Posterior cingulate gyrus (tissue), 11 donors: Measurements from ENCODE around the gene RPS26.
"Not testable (repeated sequence)": the region's sequence is repeated elsewhere in the genome, so short reads cannot be mapped to it uniquely, and the experiment has no call there.

Experiments used
- DNase-seq, 10 donors: peaks; one replicate each; pipeline versions ENCODE4 v3.0.0 to v3.0.0-alpha.2; 2020 to 2021; ENCODE audit warnings: mixed read lengths in 3 of 10
- intact Hi-C: fragments of 100-400 bp; cut with DNase I; formaldehyde crosslinking; loops from one replicate; pipeline ENCODE4 v1.15.1; 2023

RPS26 gene

DNA sequence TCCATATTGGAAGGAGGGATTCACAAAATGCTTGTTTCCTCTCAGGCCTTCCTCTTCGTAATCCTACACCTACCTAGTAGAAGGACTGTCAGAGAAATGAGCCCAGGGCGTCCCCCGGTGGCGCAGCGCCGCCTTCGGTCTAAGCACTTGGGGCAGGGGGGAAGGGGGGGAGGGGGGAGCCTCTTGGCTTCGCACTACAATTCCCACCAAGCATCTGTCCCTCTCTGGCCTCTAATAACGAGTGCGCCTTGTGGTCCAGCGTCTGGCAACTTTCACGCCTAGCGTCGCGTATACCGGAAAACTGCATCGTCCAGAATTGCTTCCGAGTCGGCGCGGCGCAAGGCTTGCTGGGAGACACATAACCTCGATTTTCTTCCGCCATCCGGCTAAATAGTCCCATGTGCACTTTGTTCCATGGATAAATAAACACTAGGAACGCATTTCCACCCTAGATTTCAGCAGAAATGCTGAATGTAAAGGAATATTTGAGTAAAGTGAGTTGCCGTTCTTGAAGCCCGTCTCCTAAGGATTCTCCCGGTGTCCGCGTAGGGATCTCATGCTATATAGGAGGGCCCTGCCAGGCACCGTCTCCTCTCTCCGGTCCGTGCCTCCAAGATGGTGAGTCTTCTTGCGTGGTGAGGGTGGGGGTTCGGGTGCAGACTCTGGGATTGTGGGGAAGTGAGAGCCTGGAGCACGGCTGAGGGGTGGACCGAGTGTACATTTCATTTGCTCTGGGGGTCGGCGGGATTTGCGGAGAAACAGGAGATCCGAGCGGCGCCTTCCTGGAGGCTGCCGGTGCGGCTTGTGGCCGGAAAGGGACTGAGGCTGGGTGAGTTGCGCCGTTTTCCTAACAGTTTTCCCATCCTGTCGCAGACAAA is at the start of gene RPS26:
TSS of gene RPS26 (plus strand) at position 367 of the 878 bp plus-strand sequence. CDS start at position 616, 249 bp downstream.
- intact Hi-C loops, result loop anchor here (1.0 to 5.0 kb wide), 4 partner anchors 41 to 299 kb away; partner anchors contain the start of genes ERBB3, GDF11, RPL41 and ZC3H10
- peak; percentile 80 to 98 (median 90) for DNase-seq

DNA sequence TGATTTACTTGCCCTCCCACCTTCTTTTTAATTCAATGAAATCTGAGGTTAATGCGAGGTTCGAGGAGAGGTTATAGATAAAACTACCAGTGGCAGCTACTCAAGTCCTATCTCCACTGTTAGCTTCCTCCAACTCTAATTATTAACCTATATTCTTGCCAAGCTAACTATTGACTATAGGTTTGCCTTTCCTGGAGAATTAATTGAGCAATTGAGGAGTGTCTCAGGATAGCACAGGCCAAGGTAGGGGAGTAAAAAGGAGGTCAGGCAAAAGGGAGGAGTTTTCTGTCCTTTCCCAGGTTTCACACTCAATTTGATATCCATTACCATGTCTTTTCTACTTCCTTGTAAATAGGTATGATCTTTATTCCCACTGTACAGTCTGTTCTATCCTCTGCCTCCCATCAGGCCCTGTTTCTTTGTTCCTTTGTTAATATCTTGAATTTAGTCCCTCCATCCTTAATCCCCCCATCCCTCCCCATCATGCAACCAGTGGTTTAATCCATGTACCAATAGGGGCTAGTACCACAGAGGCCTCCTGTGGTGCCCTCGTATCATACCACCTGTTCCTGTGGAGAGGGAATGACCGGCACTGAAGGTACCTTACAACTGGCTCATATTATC is 48.4 kb upstream of the RPS26 start:
- intact Hi-C loops, result no loop called here
- no peak for DNase-seq

DNA sequence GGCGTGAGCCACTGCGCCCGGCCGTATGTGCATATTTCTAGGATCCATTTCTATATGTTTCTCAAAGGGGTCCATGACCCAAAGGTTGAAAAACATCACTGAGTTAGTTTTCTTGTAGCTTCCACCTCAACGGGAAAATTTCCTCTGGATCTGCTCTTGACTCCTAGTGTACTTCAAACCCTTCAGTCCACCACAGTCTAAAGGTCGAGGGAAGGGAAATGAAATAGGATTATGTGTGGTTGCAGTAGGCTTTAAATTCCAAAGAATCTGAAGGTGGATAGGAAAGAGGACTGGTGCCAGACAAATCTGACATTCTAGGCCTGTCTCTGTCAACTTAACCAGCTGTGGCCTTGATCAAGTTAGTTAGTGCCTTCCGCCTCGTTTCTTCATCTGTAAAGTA is 46.4 kb upstream of the RPS26 start:
- intact Hi-C loops, result loop anchor here (5.0 kb wide), 1 partner anchor 122 kb away; the partner anchor contains the start of genes RPL41 and ZC3H10
- no peak for DNase-seq

DNA sequence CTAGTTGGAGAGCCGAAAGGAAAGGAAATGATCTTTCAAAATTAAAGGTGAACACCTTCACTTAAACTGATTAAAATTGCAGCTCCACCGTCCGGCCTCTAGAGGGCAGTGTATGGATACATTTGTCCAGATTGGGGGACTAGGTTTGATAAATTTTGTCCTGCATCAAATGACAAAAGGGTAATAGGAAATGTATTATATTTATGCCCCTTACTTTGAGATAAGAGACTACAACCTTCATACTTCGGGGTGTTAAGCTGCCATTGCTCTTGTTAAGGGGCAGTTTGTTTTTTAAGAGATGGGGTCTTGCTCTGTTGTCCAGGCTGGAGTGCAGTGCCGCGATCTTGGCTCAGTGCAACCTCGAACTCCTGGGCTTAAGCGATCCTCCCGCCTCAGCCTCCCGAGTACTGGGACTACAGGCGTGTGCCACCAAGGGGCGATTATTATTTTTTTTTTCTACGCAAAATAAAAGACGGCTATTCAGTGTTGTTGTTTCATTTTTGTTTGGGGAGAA is 45.5 kb upstream of the RPS26 start:
- intact Hi-C loops, result loop anchor here (1.0 to 5.0 kb wide), 2 partner anchors 45 to 121 kb away; partner anchors contain the start of genes RPL41, RPS26 and ZC3H10
- peak in 7 of 10 donors; percentile 35 to 87 (median 58) for DNase-seq

DNA sequence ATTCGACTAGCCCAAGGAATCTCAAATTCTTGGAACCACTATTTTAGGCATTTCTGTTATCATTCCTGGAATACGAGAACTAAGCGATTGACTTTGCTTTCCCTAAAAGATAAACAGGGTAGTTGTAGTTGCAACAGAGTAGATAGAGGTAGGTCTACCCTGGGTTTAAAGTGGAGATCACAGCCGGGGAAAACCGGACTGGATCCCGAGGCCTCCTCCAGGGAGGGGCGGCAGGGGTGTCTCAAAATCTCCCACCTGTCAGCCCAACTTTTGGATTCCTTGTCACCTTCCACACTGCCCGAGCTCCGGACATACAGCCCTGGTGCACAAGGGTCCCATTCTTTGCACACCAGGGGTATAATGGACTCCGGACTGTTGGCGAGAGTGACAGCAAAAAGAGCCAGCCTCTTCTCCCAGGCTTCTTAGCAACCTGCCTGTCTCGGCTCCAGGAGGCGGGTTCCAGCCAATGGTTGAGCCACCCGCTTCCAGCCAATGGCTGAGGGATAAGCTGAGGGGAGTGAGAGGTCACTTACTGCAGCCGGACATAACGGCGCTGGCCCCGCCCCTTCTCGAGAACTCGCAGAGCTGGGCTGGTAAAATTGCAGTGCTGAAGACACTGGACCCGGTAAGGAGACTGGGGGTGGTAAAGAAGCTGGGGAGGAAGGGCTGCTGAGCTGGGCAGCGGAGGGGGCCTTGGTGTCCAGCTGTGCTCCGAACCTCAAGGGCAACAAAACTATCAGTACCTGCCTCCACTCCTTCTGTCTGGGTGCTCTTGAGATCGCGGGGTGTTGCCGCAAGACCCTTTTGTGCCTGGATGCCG is 44.8 kb upstream of the RPS26 start, which contains the start of gene SUOX:
TSS of gene SUOX (plus strand) at position 562 of the 820 bp plus-strand sequence. CDS start 4,946 bp downstream, outside the sequence.
- intact Hi-C loops, result loop anchor here (1.0 to 5.0 kb wide), 3 partner anchors 10 to 120 kb away; partner anchors contain the start of genes RPL41, RPS26 and ZC3H10
- DNase-seq, result peak; percentile 94 to 100 (median 98)

DNA sequence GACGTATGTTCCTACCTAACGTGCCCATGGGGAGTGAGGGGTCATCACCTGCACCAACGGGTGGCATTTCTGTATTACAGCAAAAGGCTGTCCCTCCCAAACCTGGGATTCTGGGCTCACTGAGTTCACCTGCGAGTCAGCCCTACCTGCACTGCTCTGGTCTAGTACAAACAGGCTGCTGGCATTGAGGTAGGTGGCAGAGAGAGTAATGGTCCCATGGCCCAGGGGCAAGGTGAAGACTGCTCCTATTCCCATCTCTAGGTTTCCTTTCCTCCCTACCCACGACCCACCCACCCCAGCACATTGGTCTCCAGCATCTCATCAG is 44.2 kb upstream of the RPS26 start:
- intact Hi-C loops, result loop anchor here (1.0 to 5.0 kb wide), 2 partner anchors 10 to 120 kb away; partner anchors contain the start of genes RPL41 and ZC3H10
- no peak for DNase-seq

DNA sequence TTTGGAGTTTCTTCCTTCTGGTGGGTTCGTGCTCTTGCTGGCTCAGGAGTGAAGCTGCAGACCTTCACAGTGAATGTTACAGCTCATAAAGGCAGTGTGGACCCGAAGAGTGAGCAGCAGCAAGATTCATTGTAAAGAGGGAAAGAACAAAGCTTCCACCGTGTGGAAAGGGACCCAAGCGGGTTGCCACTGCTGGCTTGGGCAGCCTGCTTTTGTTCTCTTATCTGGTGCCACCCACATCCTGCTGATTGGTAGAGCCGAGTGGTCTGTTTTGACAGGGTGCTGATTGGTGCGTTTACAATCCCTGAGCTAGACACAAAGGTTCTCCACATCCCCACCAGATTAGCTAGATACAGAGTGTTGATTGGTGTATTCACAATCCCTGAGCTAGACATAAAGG is 42.2 kb upstream of the RPS26 start:
- not testable (repeated sequence) for DNase-seq
- intact Hi-C loops, result loop anchor here (5.0 kb wide), 1 partner anchor 118 kb away; the partner anchor contains the start of genes RPL41 and ZC3H10

DNA sequence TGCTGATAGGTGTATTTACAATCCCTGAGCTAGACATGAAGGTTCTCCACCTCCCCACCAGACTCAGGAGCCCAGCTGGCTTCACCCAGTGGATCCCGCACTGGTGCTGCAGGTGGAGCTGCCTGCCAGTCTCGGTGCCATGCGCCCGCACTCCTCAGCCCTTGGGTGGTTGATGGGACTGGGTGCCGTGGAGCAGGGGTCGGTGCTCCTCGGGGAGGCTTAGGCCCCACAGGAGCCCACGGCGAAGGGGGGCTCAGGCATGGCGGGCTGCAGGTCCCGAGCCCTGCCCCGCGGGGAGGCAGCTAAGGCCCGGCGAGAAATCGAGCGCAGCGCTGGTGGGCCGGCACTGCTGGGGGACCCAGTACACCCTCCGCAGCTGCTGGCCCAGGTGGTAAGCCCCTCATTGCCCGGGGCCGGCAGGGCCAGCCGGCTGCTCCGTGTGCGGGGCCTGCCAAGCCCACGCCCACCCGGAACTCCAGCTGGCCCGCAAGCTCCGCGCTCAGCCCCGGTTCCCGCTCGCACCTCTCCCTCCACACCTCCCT is 41.6 kb upstream of the RPS26 start:
- intact Hi-C loops, result loop anchor here (5.0 kb wide), 1 partner anchor 117 kb away; the partner anchor contains the start of genes RPL41 and ZC3H10
- peak in 2 of 10 donors; percentile 67 to 78 for DNase-seq

DNA sequence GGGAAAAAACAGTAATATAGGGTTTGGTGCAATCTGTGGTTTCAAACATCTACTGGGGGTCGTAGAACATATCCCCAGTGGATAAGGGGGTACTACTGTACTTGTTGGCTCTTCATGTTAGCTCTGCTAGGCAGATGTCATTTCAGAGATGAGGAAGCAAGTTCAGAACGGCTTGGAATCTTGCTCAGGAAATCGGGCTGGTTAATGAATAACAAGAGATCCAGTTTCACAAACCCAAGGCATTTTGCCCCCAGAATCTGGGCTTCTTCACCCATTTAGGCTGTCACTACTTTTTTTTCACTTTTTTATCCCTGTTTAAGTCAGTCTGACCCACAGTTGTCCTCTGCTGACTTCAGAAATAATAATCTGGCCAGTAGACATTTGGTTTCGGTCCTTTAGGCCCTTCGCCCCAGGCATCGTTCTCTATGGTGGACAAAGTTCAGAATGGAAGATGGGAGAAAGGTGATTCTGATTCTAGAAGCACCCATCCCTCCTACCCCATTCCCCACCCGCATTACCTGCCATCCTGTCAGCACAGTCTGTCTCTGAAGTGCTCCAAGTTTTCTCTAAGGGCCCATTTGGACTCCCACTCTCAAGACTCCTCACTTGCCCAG is 40.1 kb upstream of the RPS26 start:
- intact Hi-C loops, result no loop called here
- no peak for DNase-seq

DNA sequence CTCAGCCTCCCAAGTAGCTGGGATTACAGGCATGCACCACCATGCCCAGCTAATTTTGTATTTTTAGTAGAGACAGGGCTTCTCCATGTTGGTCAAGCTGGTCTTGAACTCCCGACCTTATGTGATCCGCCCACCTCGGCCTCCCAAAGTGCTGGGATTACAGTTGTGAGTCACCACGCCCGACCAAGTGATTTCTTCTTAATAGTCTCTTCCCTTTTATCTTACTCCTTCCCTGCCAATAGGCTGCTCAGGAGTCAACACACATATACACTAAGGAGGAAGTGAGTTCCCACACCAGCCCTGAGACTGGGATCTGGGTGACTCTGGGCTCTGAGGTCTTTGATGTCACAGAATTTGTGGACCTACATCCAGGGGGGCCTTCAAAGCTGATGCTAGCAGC is 38.3 kb upstream of the RPS26 start:
- intact Hi-C loops, DNase-seq: not testable (repeated sequence)

DNA sequence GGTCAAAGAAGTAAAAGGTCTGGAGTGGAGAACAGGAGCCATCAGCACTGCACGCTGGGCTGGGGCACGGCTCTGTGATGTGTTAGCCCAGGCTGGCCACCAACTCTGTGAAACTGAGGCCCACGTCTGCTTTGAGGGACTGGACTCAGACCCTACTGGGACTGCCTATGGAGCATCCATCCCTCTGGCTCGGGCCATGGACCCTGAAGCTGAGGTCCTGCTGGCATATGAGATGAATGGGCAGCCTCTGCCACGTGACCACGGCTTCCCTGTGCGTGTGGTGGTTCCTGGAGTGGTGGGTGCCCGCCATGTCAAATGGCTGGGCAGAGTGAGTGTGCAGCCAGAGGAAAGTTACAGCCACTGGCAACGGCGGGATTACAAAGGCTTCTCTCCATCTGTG is 37.5 kb upstream of the RPS26 start:
- peak in 1 of 10 donors; percentile 75 for DNase-seq
- intact Hi-C loops, result no loop called here

DNA sequence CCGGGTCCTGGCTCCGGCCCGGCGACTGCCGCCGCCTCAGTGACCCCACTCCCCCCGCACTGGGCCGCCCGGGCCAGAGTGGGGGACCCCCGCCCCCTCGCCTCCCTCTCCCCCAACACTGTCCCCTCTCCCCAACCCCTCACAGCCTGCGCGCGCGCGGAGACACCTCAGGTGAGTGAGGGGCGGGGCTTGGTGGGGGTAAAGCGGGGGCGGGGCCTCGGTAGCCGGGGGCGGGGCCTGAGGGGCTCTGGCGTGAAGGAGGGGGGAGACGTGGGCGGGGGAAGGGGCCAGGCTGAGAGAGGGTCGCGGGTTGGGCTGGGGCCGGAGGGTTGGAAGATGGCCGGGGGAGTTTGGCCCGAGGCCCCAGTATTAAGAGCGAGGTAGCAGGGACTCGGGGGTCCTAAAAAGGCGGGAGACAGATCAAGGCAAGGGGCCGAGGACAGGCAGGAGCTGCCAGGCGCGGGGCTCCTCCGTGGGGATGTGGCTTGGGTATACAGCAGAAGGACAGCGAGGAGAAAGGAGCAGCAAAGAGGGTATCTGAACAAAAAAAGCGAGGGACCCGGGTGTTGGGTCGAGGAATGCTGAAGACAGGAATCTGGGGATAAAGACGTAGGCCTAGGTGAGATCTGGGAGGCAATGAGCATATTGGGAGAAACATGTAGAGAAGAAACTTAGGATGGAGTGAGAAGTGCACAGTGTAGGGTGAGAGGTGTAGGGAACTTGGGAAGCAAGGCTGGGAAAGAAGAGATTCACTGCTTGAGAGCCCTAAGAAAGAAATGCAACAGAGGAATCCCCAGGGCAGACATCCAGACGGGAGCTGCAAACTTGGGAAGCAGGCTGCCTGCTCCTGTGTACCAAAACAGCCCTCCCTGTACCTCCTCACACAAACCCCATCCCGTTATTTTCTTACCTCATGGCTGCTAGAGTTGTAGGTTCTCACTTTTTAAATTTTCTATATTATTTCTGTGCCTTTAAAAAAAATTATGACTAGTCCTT is 33.9 kb upstream of the RPS26 start:
- intact Hi-C loops, result loop anchor here (1.0 kb wide), 1 partner anchor 11 kb away; the partner anchor contains the start of gene SUOX
- DNase-seq, result peak in 8 of 10 donors; percentile 15 to 88 (median 42)

DNA sequence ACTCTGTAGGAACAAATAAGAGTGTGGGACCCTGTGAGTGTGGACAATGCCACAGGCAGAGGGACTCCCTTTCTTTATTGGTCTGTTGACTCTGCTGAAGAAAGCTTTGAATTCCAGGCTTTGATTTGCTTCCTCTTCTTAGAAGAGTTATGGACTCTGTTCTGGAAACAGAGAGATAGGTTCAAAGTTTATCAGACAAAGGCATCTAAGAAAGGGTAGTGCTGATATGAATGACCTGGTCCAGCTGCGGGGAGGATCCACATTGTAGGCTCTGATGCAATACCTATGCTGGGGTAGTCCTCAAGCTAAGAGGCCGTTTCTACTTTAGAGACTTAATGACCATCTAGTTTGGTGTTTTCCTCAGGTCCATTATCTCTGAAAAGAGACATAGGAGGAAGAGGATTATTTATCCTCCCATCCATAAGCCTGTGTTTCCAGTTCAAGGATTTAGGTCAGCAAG is 31.6 kb upstream of the RPS26 start:
- intact Hi-C loops, result no loop called here
- DNase-seq, result no peak

DNA sequence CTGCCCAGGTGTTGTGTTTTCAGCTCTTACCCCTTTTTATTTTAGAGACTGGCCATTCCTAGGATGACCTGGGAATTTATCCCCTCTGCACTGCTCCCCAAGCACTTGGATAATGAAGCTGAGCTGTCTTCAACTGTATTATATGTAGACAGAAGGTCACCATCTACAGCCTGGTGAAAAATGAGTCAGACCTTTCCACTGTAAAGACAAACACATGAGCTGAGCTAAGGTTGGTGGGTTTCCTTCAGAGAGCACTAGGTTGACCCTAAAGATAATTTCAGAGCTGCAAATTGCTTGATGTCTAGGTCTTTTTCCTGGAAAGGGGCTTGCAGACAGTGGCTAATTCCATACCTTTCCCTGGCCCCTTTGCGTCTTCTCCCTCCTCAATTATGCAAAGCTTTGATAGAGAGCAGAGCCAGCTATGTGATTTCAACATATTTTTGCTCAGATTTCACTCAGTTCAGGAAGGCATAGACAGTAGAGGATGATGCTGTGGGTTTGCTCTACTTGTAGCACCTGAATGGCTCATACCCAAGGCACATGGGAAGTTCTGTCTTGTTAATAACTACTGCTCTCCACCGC is 30.1 kb upstream of the RPS26 start:
- DNase-seq, result no peak
- intact Hi-C loops, result no loop called here

DNA sequence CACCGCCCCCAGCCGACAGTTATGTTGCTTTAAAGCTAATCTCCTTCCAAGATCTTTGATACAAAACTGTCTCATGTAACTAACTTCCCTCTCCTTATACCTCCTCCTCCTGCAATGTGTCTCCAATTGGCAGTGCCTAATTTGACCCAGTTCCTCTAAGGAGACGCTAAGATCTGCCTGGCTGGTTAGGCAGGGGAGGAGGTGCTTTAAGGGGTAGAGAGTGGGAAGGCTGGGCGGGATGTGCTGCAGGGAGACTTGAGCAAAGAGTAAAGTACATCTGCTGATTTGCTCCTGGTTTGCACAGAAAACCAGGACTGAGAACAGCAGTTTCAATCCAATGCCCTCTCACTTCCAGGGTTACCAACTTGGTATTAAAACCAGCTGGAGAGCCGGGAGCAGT is 28.2 kb upstream of the RPS26 start:
- intact Hi-C loops, result no loop called here
- DNase-seq, result peak in 6 of 10 donors; percentile 14 to 89 (median 48)

DNA sequence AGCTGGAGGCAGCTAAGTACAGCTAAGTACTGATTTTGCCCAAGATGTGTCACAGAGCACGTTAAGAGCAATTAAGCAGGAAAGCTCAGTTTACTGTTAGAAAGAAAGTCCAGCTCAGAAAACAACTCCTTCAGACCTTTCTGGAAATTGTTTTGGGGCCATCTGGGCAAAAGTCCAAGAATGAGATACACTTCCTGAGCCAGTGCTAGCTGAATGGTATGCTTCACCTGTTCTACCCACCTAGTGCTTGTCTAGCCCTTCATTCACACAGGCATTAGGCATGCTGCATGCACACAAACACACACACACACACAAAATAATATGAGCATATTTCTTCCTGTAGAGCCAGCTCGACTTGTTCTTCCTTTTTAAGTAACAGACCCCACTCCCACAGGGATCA is 27.5 kb upstream of the RPS26 start:
- DNase-seq, result no peak
- intact Hi-C loops, result no loop called here

DNA sequence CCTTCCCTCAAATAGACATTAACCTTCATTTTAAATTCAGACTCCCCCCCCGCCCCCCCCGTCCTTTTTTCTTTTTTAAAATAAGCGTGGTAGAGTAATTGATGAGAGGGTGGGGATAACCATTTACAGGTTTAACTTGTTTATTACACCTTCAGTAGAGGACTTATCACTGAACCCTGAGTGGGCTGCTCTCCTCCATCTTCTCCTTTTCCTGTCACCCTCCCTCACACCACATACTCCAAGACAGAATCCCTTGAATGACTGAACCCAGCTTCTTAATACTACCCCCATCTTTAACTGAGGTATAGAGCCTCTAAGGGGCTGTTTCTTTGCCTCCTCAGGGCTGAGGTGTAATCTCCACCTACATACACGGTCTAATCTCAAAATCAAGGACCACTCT is 24.5 kb upstream of the RPS26 start:
- intact Hi-C loops, result no loop called here
- DNase-seq, result no peak
